ENCODE data around the gene SERPINB7.

DNA sequence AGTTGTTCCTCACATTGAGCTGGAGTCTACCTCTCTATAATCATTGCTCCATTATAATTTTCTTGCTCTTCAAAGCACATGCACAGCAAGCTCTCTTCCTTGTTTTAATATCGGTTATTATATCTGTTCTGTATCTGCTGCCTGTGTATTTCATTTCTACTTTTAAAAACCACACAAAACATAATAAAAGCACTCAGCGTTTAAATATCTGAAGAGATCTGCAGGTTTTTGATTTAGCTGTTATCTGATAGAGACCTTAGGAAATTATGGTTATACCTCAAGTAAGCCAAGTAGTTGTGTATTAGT, 49.0 kb downstream of the SERPINB7 start:
- TF ChIP-seq, protein P1, sequence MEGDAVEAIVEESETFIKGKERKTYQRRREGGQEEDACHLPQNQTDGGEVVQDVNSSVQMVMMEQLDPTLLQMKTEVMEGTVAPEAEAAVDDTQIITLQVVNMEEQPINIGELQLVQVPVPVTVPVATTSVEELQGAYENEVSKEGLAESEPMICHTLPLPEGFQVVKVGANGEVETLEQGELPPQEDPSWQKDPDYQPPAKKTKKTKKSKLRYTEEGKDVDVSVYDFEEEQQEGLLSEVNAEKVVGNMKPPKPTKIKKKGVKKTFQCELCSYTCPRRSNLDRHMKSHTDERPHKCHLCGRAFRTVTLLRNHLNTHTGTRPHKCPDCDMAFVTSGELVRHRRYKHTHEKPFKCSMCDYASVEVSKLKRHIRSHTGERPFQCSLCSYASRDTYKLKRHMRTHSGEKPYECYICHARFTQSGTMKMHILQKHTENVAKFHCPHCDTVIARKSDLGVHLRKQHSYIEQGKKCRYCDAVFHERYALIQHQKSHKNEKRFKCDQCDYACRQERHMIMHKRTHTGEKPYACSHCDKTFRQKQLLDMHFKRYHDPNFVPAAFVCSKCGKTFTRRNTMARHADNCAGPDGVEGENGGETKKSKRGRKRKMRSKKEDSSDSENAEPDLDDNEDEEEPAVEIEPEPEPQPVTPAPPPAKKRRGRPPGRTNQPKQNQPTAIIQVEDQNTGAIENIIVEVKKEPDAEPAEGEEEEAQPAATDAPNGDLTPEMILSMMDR (IDR thresholded peaks at IDR 0.05) = no peak
- no peak for TF ChIP-seq POLR2AphosphoS5 (IDR thresholded peaks at IDR 0.05)

All from sigmoid colon (tissue), 4 donors.